Cardiac fibroblast (primary cell): ENCODE results near the gene CHST12.
A peak's percentile ranks its signal among the peaks of the same experiment; 100 is the strongest.
"Not testable (repeated sequence)": the region's sequence is repeated elsewhere in the genome, so short reads cannot be mapped to it uniquely, and the experiment has no call there.

Experiments used
- DNase-seq, 2 donors: peaks; one replicate each; pipeline versions ENCODE4 v3.0.0 to v3.0.0-alpha.2; 2010; ENCODE audit warnings: low read depth in 2 of 2
- H3K4me3 ChIP-seq, 2 donors: replicated peaks in 1 of 2; 1 replicate in 1 of 2; 2 replicates in 1 of 2; pipeline ENCODE4 v1.5.1; 2011; ENCODE audit warnings: low read depth in 2 of 2, low read length in 2 of 2, mild to moderate bottlenecking in 2 of 2, moderate library complexity in 1 of 2
- CTCF ChIP-seq: IDR thresholded peaks from one replicate; pipeline ENCODE4 v1.5.1; 2011; ENCODE audit warnings: low read depth, mild to moderate bottlenecking, low read length, inconsistent platforms

Gene CHST12

DNA sequence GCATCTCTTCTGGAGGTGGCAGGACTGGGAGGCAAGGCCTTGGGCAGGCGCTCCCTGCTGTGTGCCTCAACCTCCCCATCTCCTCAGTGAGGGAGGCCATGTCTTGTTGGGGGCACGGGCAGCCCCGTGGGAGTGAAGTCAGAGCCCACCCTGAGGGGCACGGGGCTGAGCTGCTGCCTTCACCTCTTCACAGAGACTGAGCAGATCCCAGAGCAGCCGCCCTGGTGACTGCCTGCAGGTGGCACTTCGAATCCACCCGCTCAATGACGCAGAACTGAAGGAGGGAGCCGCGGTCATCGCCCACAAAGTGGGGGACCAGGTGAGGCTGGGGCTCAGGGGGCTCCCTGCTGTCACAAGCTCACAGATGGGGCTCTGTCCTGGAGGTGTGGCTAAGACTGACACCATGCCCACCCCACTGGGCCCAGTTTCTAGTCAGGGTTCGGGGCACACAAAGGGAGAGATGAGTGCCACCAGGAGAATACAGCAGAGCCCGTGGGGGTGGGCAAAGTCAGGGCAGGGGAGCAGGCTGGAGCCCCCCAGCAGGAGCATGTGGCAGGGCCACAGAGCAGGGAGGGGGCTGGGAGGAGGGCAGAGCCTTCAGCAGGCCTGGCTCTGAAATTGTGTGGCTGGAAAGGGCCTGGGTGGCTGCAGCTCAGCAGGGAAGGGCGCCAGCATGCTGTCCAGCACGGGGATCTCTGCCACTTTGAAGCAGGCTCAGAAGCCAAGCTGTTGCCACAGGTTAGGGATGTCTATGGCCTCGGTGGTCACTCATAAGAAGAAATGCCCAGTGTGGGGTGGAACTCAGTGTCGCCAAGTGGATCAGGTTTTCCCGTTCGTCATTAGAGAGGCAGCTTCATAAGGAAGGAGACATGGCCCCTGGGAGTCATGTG, 18.8 kb upstream of the CHST12 start:
- DNase-seq, result no peak
- H3K4me3 ChIP-seq, result no peak overlapping the region
- no peak for TF ChIP-seq CTCF

DNA sequence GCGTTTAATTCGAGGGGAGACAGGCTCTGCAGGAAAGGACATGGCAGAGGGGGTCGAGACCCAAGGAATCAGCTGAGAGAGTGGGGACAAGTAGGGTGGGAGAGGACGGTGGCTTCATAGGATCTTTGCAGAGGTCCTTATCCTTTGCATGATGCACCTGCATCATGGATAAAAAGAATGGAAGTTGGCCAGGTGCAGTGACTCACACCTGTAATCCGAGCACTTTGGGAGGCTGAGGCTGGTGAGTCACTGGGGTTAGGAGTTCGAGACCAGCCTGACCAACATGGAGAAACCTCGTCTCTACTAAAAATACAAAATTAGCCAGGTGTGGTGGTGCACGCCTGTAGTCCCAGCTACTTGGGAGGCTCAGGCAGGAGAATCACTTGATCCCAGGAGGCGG, 17.3 kb upstream of the CHST12 start:
- DNase-seq, result peak in 1 of 2 donors; percentile 36
- not testable (repeated sequence) for H3K4me3 ChIP-seq

GRCh38 chr7:2386964-2387669, 16.3 kb upstream of the CHST12 start:
- no peak overlapping the region for H3K4me3 ChIP-seq
- no peak for DNase-seq
- TF ChIP-seq CTCF, result no peak

GRCh38 chr7:2387897-2388636, 15.3 kb upstream of the CHST12 start:
- H3K4me3 ChIP-seq, result no peak overlapping the region
- TF ChIP-seq CTCF, result no peak
- DNase-seq, result no peak

DNA sequence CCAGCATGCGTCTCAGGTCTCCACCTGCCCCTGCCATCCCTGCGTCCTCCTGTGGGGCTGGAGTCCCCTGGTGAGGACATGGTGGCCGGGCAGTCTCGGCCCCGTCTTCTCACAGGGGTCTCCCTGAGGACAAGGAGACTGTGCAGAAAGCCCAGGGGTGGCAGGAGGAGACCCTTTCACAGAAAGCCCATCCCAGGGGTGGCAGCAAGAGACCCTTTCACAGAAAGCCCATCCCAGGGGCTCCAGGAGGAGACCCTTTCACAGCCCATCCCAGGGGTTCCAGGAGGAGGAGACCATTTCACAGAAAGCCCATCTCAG, 14.8 kb upstream of the CHST12 start:
- H3K4me3 ChIP-seq, result no peak overlapping the region
- no peak for TF ChIP-seq CTCF
- no peak for DNase-seq

- peak in 1 of 2 donors; percentile 31 for DNase-seq
These were observed 13.2 kb upstream of the CHST12 start for GRCh38 chr7:2390020-2390816.

GRCh38 chr7:2393706-2394105, 9.7 kb upstream of the CHST12 start:
- no peak for DNase-seq
- no peak overlapping the region for H3K4me3 ChIP-seq
- no peak for TF ChIP-seq CTCF

More at GRCh38 chr7:2390020-2390816, 13.2 kb upstream of the CHST12 start:
- not testable (repeated sequence) for H3K4me3 ChIP-seq
